ENCODE results near the gene LEMD2.

The LEMD2 gene

GRCh38 chr6:33777398-33778388 is 11.2 kb downstream of the LEMD2 start:
- no peak for DNase-seq (ENCODE audit: low read depth in 2 of 2, low spot score in 1 of 2)

- no peak for DNase-seq (ENCODE audit: low read depth in 2 of 2, low spot score in 1 of 2)
Observed at GRCh38 chr6:33776764-33777163, 12.2 kb downstream of the LEMD2 start.

GRCh38 chr6:33776186-33776585 is 12.7 kb downstream of the LEMD2 start:
- no peak for DNase-seq (ENCODE audit: low read depth in 2 of 2, low spot score in 1 of 2)

- DNase-seq (ENCODE audit: low read depth in 2 of 2, low spot score in 1 of 2) = no peak
Observed at GRCh38 chr6:33774774-33775173, 14.2 kb downstream of the LEMD2 start.

- DNase-seq (ENCODE audit: low read depth in 2 of 2, low spot score in 1 of 2) = no peak
Observed at GRCh38 chr6:33772902-33773472, 15.9 kb downstream of the LEMD2 start.

- no peak for DNase-seq (ENCODE audit: low read depth in 2 of 2, low spot score in 1 of 2)
Observed at GRCh38 chr6:33772082-33772830, 16.7 kb downstream of the LEMD2 start.

- peak in 1 of 2 donors; percentile 38 for DNase-seq (ENCODE audit: low read depth in 2 of 2, low spot score in 1 of 2)
Observed at GRCh38 chr6:33771146-33772081, 17.5 kb downstream of the LEMD2 start.

- no peak for DNase-seq (ENCODE audit: low read depth in 2 of 2, low spot score in 1 of 2)
Observed at GRCh38 chr6:33770833-33771145, 18.1 kb downstream of the LEMD2 start.

GRCh38 chr6:33770124-33770832 is 18.7 kb downstream of the LEMD2 start:
- no peak for DNase-seq (ENCODE audit: low read depth in 2 of 2, low spot score in 1 of 2)

GRCh38 chr6:33769248-33769821 is 19.6 kb downstream of the LEMD2 start:
- DNase-seq (ENCODE audit: low read depth in 2 of 2, low spot score in 1 of 2) = no peak

GRCh38 chr6:33768644-33769120 is 20.2 kb downstream of the LEMD2 start:
- DNase-seq (ENCODE audit: low read depth in 2 of 2, low spot score in 1 of 2) = peak in 1 of 2 donors; percentile 39

- no peak for DNase-seq (ENCODE audit: low read depth in 2 of 2, low spot score in 1 of 2)
Observed at GRCh38 chr6:33766921-33767907, 21.7 kb downstream of the LEMD2 start.

GRCh38 chr6:33765368-33765767 is 23.6 kb downstream of the LEMD2 start:
- no peak for DNase-seq (ENCODE audit: low read depth in 2 of 2, low spot score in 1 of 2)

GRCh38 chr6:33764036-33764435 is 24.9 kb downstream of the LEMD2 start:
- DNase-seq (ENCODE audit: low read depth in 2 of 2, low spot score in 1 of 2) = no peak

- no peak for DNase-seq (ENCODE audit: low read depth in 2 of 2, low spot score in 1 of 2)
Observed at GRCh38 chr6:33763483-33763882, 25.4 kb downstream of the LEMD2 start.

- no peak for DNase-seq (ENCODE audit: low read depth in 2 of 2, low spot score in 1 of 2)
Observed at GRCh38 chr6:33762713-33763112, 26.2 kb downstream of the LEMD2 start.

GRCh38 chr6:33761922-33762629 is 26.9 kb downstream of the LEMD2 start:
- DNase-seq (ENCODE audit: low read depth in 2 of 2, low spot score in 1 of 2) = no peak

GRCh38 chr6:33761581-33761921 is 27.4 kb downstream of the LEMD2 start:
- no peak for DNase-seq (ENCODE audit: low read depth in 2 of 2, low spot score in 1 of 2)

All from stimulated activated CD8-positive, alpha-beta memory T cell treated with anti-CD3 and anti-CD28 coated beads, Interleukin-4, amount 100 ng/mL, for 1 hour (primary cell).